Measurements from ENCODE around the gene SKI.

SKI gene

DNA sequence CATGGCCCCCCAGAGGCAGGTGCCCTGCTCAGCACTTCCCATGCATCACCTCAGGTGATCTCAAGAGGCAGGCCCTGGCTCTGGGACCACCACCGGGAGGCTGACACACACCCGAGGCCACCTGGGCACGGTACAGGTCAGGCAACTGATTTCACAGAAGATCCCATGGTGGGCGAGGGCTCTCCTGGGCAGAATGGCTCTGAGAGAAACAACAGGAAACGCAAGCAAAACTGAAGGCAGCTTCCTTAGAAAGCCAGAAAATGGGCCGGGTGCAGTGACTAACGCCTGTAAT is 11.4 kb upstream of the SKI start:
- no peak overlapping the region for H3K27ac ChIP-seq (ENCODE audit: low read length)
- H3K4me1 ChIP-seq (ENCODE audit: insufficient read depth, low read length): no peaks in the 10 kb centered on the region
- no peak for DNase-seq
- no peak overlapping the region for H3K4me2 ChIP-seq (ENCODE audit: insufficient read depth, low read length)
- no peaks in the 10 kb centered on the region for H3K36me3 ChIP-seq (ENCODE audit: insufficient read depth, low read length)
- 0 out of 2 replicates have a peak, but pooled peaks cover 13% of the 10 kb centered on the region for H4K20me1 ChIP-seq (ENCODE audit: insufficient read depth, low read length)
- no peak overlapping the region for H3K9ac ChIP-seq (ENCODE audit: low read depth, low read length)
- ATAC-seq (ENCODE audit: insufficient read depth, low read depth): no peak
- H3K4me3 ChIP-seq (ENCODE audit: low read depth in 1 of 2, low read length in 2 of 2): no peak overlapping the region
- no peaks in the 10 kb centered on the region for H3K79me2 ChIP-seq (ENCODE audit: insufficient read depth, low read length)
- H3K27me3 ChIP-seq (ENCODE audit: insufficient read depth, low read length, poor library complexity): peaks cover 3% of the 10 kb centered on the region
- H3K9me3 ChIP-seq (ENCODE audit: insufficient read depth, low read length, severe bottlenecking): no peaks in the 10 kb centered on the region
- TF ChIP-seq CTCF (IDR thresholded peaks at IDR 0.05; ENCODE audit: borderline replicate concordance, extremely low read depth, low read length, poor library complexity, severe bottlenecking) (no peak), EZH2 (IDR thresholded peaks at IDR 0.05; ENCODE audit: borderline replicate concordance, low read depth, low read length, severe bottlenecking) (no peak)
- H2AFZ ChIP-seq (ENCODE audit: low read depth, low read length): no peak overlapping the region

GRCh38 chr1:2221271-2221670 is 6.8 kb upstream of the SKI start:
- Histone ChIP-seq H2AFZ (ENCODE audit: low read depth, low read length) (no peak overlapping the region), H3K79me2 (ENCODE audit: insufficient read depth, low read length) (no peaks in the 10 kb centered on the region), H3K36me3 (ENCODE audit: insufficient read depth, low read length) (no peaks in the 10 kb centered on the region), H3K27me3 (ENCODE audit: insufficient read depth, low read length, poor library complexity) (peaks cover 3% of the 10 kb centered on the region), H3K9ac (ENCODE audit: low read depth, low read length) (no peak overlapping the region), H3K4me2 (ENCODE audit: insufficient read depth, low read length) (no peak overlapping the region), H3K9me3 (ENCODE audit: insufficient read depth, low read length, severe bottlenecking) (no peaks in the 10 kb centered on the region), H3K4me1 (ENCODE audit: insufficient read depth, low read length) (no peaks in the 10 kb centered on the region), H4K20me1 (ENCODE audit: insufficient read depth, low read length) (peaks cover 15% of the 10 kb centered on the region; the same call in 1 of the 2 replicates), H3K27ac (ENCODE audit: low read length) (no peak overlapping the region), H3K4me3 (ENCODE audit: low read depth in 1 of 2, low read length in 2 of 2) (no peak overlapping the region)
- no peak for DNase-seq
- no peak for TF ChIP-seq CTCF (IDR thresholded peaks at IDR 0.05; ENCODE audit: borderline replicate concordance, extremely low read depth, low read length, poor library complexity, severe bottlenecking)
- no peak for TF ChIP-seq EZH2 (IDR thresholded peaks at IDR 0.05; ENCODE audit: borderline replicate concordance, low read depth, low read length, severe bottlenecking)
- no peak for ATAC-seq (ENCODE audit: insufficient read depth, low read depth)

DNA sequence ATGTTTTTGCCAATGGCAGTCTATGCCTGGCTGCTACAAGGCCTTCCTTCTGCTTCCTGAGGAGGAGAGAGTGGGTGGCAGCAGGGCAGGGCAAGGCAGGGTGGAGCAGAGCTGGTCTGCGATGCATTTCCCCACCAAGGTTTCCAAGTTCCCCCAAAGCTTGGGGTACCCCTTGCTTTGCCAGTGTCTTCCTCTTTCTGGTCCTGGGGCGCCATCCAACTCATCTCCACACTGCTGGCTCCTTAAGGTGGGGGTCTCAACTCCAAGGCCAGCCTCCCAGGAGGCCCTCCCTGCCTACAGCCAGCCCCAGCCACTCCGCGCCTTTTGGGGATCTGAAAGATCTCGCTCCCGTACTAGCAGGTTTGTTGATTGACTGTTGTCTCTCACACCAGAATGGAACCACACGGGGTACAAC is 3.9 kb upstream of the SKI start:
- peaks cover 6% of the 10 kb centered on the region for H3K27me3 ChIP-seq (ENCODE audit: insufficient read depth, low read length, poor library complexity)
- no peak overlapping the region for H3K9ac ChIP-seq (ENCODE audit: low read depth, low read length)
- peaks cover 23% of the 10 kb centered on the region for H4K20me1 ChIP-seq (ENCODE audit: insufficient read depth, low read length)
- H2AFZ ChIP-seq (ENCODE audit: low read depth, low read length): no peak overlapping the region
- H3K9me3 ChIP-seq (ENCODE audit: insufficient read depth, low read length, severe bottlenecking): no peaks in the 10 kb centered on the region
- H3K79me2 ChIP-seq (ENCODE audit: insufficient read depth, low read length): peaks cover 6% of the 10 kb centered on the region
- TF ChIP-seq EZH2 (IDR thresholded peaks at IDR 0.05; ENCODE audit: borderline replicate concordance, low read depth, low read length, severe bottlenecking) (no peak), CTCF (IDR thresholded peaks at IDR 0.05; ENCODE audit: borderline replicate concordance, extremely low read depth, low read length, poor library complexity, severe bottlenecking) (no peak)
- ATAC-seq (ENCODE audit: insufficient read depth, low read depth): no peak
- H3K36me3 ChIP-seq (ENCODE audit: insufficient read depth, low read length): peaks cover 4% of the 10 kb centered on the region; the same call in 1 of the 2 replicates
- H3K27ac ChIP-seq (ENCODE audit: low read length): no peak overlapping the region
- peaks cover 8% of the 10 kb centered on the region for H3K4me1 ChIP-seq (ENCODE audit: insufficient read depth, low read length)
- H3K4me2 ChIP-seq (ENCODE audit: insufficient read depth, low read length): no peak overlapping the region
- H3K4me3 ChIP-seq (ENCODE audit: low read depth in 1 of 2, low read length in 2 of 2): no peak overlapping the region
- DNase-seq: no peak
